Spleen (tissue), 11 donors: Measurements from ENCODE around the gene PARVB. TPM values are rescaled to one million over a fixed set of nuclear protein-coding genes. Genes with fewer than 3 reads are reported as not detected.
A peak's percentile ranks its signal among the peaks of the same experiment; 100 is the strongest.

Experiments used
- DNase-seq: peaks from one replicate; pipeline ENCODE4 v3.0.0-alpha.2; 2020
- H3K27ac ChIP-seq, 8 donors: fragments of 200-600 bp; sonication (generic) in 7 of 8; 1 replicate in 4 of 8; 2 replicates in 4 of 8; pipeline versions ENCODE4 v1.5.0 to v1.8.0; 2016 to 2021; ENCODE audit warnings: inconsistent platforms in 4 of 8, mild to moderate bottlenecking in 4 of 8, moderate library complexity in 1 of 8
- H3K27me3 ChIP-seq, 7 donors: fragments of 200-600 bp; sonication (generic) in 6 of 7; replicated peaks in 1 of 7; 1 replicate in 4 of 7; 2 replicates in 3 of 7; pipeline versions ENCODE4 v1.5.0 to v1.8.0; 2016 to 2021; ENCODE audit warnings: inconsistent platforms in 3 of 7, mild to moderate bottlenecking in 1 of 7
- H3K36me3 ChIP-seq, 6 donors: fragments of 200-600 bp; sonication (generic) in 5 of 6; 1 replicate in 4 of 6; 2 replicates in 2 of 6; pipeline versions ENCODE4 v1.5.0 to v1.8.0; 2016 to 2021; ENCODE audit warnings: inconsistent platforms in 2 of 6
- H3K4me1 ChIP-seq, 6 donors: fragments of 200-600 bp; sonication (generic) in 5 of 6; 1 replicate in 3 of 6; 2 replicates in 3 of 6; pipeline versions ENCODE4 v1.5.0 to v1.8.0; 2016 to 2021; ENCODE audit warnings: inconsistent platforms in 3 of 6
- H3K4me3 ChIP-seq, 8 donors: fragments of 200-600 bp; sonication (generic) in 7 of 8; 1 replicate in 4 of 8; 2 replicates in 4 of 8; pipeline versions ENCODE4 v1.5.0 to v1.8.0; 2016 to 2021; ENCODE audit warnings: inconsistent platforms in 4 of 8, mild to moderate bottlenecking in 4 of 8, moderate library complexity in 2 of 8
- H3K9me3 ChIP-seq, 8 donors: fragments of 200-600 bp; sonication (generic) in 7 of 8; 1 replicate in 4 of 8; 2 replicates in 4 of 8; pipeline versions ENCODE4 v1.5.0 to v1.8.0; 2016 to 2021; ENCODE audit warnings: inconsistent platforms in 4 of 8
- POLR2A ChIP-seq, 3 donors: fragments of 450-650 bp; IDR thresholded peaks; one replicate each; pipeline ENCODE4 v1.5.1; 2017; ENCODE audit warnings: antibody characterized with exemption in 3 of 3, mild to moderate bottlenecking in 1 of 3
- POLR2AphosphoS5 ChIP-seq, 3 donors: sonication (generic); formaldehyde crosslinking; IDR thresholded peaks; one replicate each; pipeline ENCODE4 v1.5.1; 2017; ENCODE audit warnings: antibody characterized with exemption in 3 of 3
- WGBS, 5 donors: extraction: QIAGEN DNeasy Blood & Tissue Kit in 3 of 5; methylation state at CpG; one replicate each; pipeline versions ENCODE4 v1.1.5 to v1.1.7; 2013 to 2018; 5-methylcytosine and 5-hydroxymethylcytosine counted together
- intact Hi-C: fragments of 100-400 bp; cut with DNase I; formaldehyde crosslinking; loops from one replicate; pipeline ENCODE4 v1.15.0; 2023; ENCODE audit warnings: low total_unique reads
- polyA plus RNA-seq, 3 donors: library from polyadenylated mRNA; stranded (reverse); fragments of 200-250 nt; gene quantifications; one replicate each; pipeline ENCODE4 v1.2.1, GENCODE V29; 2013
- total RNA-seq, 7 donors: library from RNA; depleted of rRNA in 3 of 7; stranded (reverse); fragments of >200 nt in 3 of 7; fragmentation: NEBNext Ultra II Directional in 4 of 7; extraction: Animal tissue kit (Norgen Biotek cat#: 25700) in 4 of 7; gene quantifications; one replicate each; pipeline versions ENCODE4 v1.1.0 to v1.2.1, GENCODE V29; 2016 to 2021
- TF ChIP-seq, protein P1 (sequence below), 11 experiments: fragments of 200-600 bp in 7 of 11; fragments of 450-650 bp in 4 of 11; sonication (generic) in 4 of 11; IDR thresholded peaks in 8 of 11; conservative IDR thresholded peaks in 3 of 11; 1 replicate in 7 of 11; 2 replicates in 4 of 11; pipeline versions ENCODE4 v1.4.0 to v1.8.0; 2016 to 2021; ENCODE audit warnings: antibody characterized with exemption in 11 of 11, inconsistent platforms in 4 of 11, mild to moderate bottlenecking in 1 of 11
- donor health status: healthy with polysubstance abuse.
- donor health status: DM: no; HTN: no; CAD: no; lungs with moderate emphysema.
- donor health status: DM: no; HTN: no; CAD: no.
- donor health status: Bipolar disorder and iron deficiency.
- donor health status: healthy.
- donor health status: DM: no; HTN: no; CAD: no.
- donor health status: DM: yes; HTN: yes; CAD: no.

The PARVB gene
- total and polyA plus RNA-seq, 10 donors, result 24.0 to 61.9 (median 46.5) TPM

DNA sequence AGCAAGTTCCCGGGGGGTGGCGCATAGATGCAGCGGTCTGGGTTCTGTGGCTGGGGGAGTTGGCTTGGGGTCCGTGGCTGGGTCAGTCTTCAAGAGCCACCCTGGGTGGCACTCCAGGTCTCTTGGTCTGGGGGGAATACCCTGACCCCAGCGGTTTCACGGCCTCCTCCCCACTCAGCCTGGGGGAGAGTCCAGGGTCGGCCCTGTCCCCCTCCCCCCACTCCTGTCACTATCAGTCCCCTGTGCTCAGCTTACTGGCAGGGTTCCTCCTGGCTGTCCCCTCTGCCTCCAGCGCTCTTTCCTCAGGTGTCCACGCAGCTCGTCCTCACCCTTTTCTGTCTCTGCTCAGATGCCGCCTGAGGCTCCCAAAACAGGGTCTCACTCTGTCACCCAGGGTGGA is 88.1 kb downstream of the PARVB start:
- no peak overlapping the region for H3K4me3 ChIP-seq
- H3K36me3 ChIP-seq, result peaks cover 0 to 32% (median 0%) of the 10 kb centered on the region in 6 donors
- H3K27ac ChIP-seq, result no peak overlapping the region
- WGBS, 5 donors, result 95 to 97% (median 97%) methylated on average over 11 of the region's 11 CpGs
- peak; percentile 41 for DNase-seq
- no peaks in the 10 kb centered on the region for H3K27me3 ChIP-seq
- H3K4me1 ChIP-seq, result no peaks in the 10 kb centered on the region
- no peaks in the 10 kb centered on the region for H3K9me3 ChIP-seq
- no peak for TF ChIP-seq POLR2A (IDR thresholded peaks at IDR 0.05)
- TF ChIP-seq POLR2AphosphoS5 (IDR thresholded peaks at IDR 0.05), result no peak
- TF ChIP-seq, protein P1, sequence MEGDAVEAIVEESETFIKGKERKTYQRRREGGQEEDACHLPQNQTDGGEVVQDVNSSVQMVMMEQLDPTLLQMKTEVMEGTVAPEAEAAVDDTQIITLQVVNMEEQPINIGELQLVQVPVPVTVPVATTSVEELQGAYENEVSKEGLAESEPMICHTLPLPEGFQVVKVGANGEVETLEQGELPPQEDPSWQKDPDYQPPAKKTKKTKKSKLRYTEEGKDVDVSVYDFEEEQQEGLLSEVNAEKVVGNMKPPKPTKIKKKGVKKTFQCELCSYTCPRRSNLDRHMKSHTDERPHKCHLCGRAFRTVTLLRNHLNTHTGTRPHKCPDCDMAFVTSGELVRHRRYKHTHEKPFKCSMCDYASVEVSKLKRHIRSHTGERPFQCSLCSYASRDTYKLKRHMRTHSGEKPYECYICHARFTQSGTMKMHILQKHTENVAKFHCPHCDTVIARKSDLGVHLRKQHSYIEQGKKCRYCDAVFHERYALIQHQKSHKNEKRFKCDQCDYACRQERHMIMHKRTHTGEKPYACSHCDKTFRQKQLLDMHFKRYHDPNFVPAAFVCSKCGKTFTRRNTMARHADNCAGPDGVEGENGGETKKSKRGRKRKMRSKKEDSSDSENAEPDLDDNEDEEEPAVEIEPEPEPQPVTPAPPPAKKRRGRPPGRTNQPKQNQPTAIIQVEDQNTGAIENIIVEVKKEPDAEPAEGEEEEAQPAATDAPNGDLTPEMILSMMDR (IDR thresholded peaks at IDR 0.05 in 8 of 11, conservative IDR thresholded peaks at IDR 0.05 in 3 of 11), result no peak
- intact Hi-C loops, result no loop called here

DNA sequence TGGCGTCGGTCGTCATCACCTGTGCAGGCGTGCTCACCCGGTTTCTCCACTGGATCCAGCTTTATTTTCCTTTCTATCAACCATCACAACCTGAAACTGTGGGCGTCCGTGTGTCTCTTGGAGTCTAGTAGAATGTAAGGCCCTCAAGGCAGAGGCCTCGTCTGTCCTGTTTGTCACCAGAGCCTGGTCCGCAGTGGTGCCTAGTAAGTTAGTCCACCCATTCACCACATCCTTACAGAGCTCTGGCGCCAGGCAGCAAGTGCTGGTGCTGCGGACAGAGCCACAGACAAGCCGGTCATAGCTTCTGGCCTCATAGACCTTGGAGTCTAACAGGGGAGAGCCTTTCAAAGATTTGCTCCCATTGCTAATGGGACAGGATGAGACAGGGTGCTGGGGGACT is 92.2 kb downstream of the PARVB start:
- intact Hi-C loops, result no loop called here
- H3K27ac ChIP-seq, result no peak overlapping the region
- H3K4me1 ChIP-seq, result no peaks in the 10 kb centered on the region
- no peak overlapping the region for H3K4me3 ChIP-seq
- peaks cover 0 to 58% (median 23%) of the 10 kb centered on the region in 6 donors for H3K36me3 ChIP-seq
- DNase-seq, result peak; percentile 25
- peaks cover 0 to 10% (median 4%) of the 10 kb centered on the region in 8 donors for H3K9me3 ChIP-seq
- no peaks in the 10 kb centered on the region for H3K27me3 ChIP-seq
- no peak for TF ChIP-seq POLR2AphosphoS5 (IDR thresholded peaks at IDR 0.05)
- no peak for TF ChIP-seq POLR2A (IDR thresholded peaks at IDR 0.05)
- TF ChIP-seq, protein P1 (IDR thresholded peaks at IDR 0.05 in 8 of 11, conservative IDR thresholded peaks at IDR 0.05 in 3 of 11), result no peak
- WGBS, 5 donors, result 87 to 95% (median 94%) methylated on average over 12 of the region's 12 CpGs

DNA sequence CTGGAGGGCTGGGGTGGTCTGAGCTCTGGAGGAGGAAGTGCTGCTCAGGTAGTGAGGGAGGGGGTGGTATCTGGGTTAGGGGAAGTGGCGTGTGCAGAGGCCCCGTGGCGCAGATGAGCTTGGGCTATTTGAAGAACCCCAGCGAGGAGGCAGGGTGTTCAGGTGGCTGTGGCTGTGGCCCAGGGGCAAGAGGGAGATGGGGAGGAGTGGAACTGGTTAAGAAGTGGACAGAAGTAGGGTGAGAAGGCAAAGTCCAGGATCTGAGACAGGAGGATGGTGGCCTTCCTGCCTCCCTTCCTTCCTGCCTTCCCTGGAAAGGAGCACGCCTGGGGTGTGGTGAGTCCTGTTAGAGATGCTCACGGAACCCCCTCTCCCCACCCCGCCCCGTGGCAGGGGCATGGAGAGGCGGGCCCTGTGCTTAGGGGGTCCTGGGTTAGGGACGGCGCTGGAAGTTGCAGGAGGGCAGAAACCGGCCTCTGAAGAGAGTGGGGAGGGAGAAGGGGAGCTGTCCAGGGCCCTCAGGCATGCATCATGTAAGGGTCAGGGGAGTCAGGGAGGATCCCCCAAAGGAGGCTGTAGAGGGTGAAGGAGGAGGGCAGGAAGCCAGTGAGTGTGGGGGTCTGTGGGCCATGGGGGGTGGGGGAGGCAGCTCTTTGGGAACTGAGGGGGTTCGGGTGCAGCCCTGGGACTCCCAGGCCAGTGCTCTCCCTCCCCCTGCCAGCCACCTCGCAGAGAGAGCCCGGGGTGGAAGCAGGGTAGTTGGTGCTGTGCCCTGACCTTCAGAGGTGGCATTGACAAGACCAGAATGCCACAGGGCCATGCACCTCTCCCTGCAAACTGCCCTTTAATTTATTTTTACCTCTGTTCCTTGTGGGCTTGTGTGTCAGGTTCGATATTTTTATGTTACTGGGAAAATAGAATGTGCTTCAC is 92.9 kb downstream of the PARVB start:
- H3K4me3 ChIP-seq, result no peak overlapping the region
- TF ChIP-seq POLR2A (IDR thresholded peaks at IDR 0.05) (no peak), POLR2AphosphoS5 (IDR thresholded peaks at IDR 0.05) (no peak)
- TF ChIP-seq, protein P1 (IDR thresholded peaks at IDR 0.05 in 8 of 11, conservative IDR thresholded peaks at IDR 0.05 in 3 of 11), result no peak
- H3K4me1 ChIP-seq, result no peaks in the 10 kb centered on the region
- intact Hi-C loops, result no loop called here
- WGBS, 5 donors, result 68 to 80% (median 71%) methylated on average over 15 to 16 of the region's 16 CpGs
- H3K36me3 ChIP-seq, result peaks cover 0 to 59% (median 23%) of the 10 kb centered on the region in 6 donors
- H3K27ac ChIP-seq, result no peak overlapping the region
- no peaks in the 10 kb centered on the region for H3K27me3 ChIP-seq
- peak; percentile 73 for DNase-seq
- peaks cover 0 to 15% (median 8%) of the 10 kb centered on the region in 8 donors for H3K9me3 ChIP-seq

DNA sequence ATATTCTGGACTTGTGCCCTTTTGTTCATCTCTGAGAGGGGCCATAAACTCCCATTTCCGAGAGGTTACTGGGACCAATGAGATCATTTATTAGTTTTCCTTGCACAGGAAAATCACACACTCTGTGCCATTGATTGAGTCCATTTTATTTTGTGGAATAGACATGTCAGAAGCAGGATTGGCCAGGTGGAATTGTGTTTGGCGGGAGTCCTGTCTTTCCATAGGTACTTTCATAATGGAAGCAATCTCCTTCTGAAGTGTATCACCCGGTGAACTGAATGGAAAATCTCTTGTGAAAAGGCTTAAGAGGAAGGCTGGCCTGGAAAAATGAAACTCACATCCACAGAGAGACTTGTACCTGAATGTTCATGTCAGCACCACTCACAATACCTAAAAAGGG is 93.6 kb downstream of the PARVB start:
- intact Hi-C loops, result no loop called here
- H3K27ac ChIP-seq, result no peak overlapping the region
- TF ChIP-seq POLR2A (IDR thresholded peaks at IDR 0.05) (no peak), POLR2AphosphoS5 (IDR thresholded peaks at IDR 0.05) (no peak)
- TF ChIP-seq, protein P1 (IDR thresholded peaks at IDR 0.05 in 8 of 11, conservative IDR thresholded peaks at IDR 0.05 in 3 of 11), result no peak
- no peak overlapping the region for H3K4me3 ChIP-seq
- H3K9me3 ChIP-seq, result peaks cover 0 to 15% (median 8%) of the 10 kb centered on the region in 8 donors
- WGBS, 5 donors, result 74 to 95% (median 82%) methylated on average over 3 of the region's 3 CpGs
- DNase-seq, result no peak
- no peaks in the 10 kb centered on the region for H3K4me1 ChIP-seq
- H3K27me3 ChIP-seq, result no peaks in the 10 kb centered on the region
- peaks cover 0 to 60% (median 23%) of the 10 kb centered on the region in 6 donors for H3K36me3 ChIP-seq
